IPS DF 19.7 (cell line): ENCODE data around the gene TAGLN3.

Experiments used
- DNase-seq: peaks from one replicate; pipeline ENCODE4 v3.0.0-alpha.2; 2013; ENCODE audit warnings: low read depth, low spot score

Gene TAGLN3

DNA sequence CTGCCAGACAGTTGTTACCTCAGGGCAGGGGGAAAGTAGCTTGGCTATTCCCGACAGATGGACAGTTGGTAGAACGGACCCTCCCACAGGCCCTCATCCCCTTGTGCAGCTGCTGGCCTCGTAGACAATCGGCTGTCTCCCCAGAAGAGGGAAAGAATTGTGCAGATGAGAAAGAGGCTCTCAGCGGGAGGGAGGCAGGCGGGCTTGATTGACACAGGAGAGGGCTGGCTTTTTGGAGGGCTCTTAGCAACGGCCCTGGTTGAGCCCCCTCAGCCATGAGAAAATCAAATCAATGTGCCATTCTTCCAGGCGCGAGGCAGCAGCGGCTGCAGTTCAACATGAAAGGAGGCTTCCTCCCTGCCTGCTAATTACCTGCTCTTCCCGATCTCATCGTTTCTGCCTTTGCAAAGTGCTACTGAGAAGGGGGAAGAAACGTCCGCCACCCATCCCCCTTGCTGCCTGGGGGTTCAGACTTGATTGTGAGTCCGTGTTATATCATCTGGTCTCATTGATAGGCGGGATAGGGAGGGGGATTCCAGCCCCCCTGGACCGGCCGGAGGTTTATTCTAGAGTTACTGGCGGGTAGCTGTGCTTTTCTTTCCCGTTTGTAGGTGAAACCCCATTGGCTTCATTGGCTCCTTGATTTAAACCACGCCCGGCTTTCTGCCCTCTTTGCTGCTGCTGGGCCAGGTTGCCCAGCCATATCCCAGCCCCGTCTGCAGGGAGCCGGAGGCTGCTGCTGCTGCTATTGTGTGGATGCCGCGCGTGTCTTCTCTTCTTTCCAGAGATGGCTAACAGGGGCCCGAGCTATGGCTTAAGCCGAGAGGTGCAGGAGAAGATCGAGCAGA lies at the start of gene TAGLN3:
TAGLN3 (plus strand) TSS at position 287 of the 848 bp plus-strand sequence; CDS start at position 788, 501 bp downstream.
- DNase-seq: no peak

DNA sequence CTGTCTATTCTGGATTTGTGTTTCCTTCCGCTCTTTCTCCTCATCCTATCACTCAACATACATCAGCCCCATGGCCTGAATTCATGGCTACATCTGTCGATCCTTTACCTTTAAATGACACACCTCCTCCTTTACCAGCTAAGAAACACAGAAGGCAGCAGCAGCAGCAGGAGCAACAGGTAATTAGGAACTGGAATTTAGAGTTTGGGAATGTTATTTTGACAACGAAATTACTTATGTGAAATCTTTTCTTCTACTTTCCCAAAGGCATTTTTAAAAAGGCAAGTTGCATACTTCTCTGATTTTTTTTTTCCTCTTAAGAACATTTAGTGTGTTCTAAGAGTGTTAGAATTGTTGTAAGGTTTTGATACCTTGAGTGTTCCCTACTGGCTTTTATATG lies 49.0 kb upstream of the TAGLN3 start:
- DNase-seq: no peak

DNA sequence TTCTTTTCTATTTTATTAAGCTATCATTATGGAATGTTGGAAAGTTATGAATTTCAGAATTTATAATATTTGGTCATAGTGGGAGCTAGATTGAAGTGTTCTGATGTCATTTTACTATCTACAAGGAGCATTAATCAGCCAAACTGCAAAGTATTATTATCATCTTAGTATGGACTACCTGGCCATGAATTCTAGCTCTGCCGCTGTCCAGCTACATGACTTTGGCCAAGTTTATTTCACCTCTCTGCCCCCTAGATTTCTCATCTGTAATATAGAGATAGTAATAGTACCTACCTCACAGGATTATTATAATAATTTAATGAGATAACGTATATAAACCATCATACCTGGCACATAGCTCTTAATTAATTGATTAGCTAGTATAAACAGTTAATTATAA lies 47.7 kb upstream of the TAGLN3 start:
- no peak for DNase-seq

GRCh38 chr3:111952086-111952485 lies 46.6 kb upstream of the TAGLN3 start:
- no peak for DNase-seq

DNA sequence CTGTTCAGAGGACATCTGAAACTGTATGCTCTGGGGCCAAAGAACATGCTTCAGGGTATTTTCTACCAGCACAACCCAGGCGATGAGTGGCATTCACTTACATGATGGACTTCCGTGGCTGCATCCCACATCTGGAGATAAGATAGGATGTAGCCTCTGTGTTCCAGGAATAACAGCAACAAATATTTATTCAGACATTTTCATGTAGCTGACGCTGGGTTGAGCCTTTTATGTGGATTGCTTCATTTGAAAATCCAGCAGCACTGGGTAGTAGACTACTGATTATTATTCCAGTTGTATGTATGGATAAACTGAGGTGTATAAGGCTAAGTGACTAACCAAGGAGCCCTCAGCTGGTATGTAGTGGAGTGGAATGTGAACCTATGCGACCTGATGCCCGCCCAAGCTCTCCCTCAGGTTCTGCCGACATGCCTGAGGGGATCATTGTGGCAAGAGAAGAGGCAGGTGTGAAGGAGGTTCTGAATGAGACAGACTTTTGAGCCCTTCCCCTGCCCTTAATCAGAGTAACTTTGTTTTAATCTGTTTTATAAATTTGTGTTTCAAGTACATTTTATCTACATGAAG lies 45.8 kb upstream of the TAGLN3 start:
- DNase-seq: no peak

GRCh38 chr3:111954228-111954990 lies 44.3 kb upstream of the TAGLN3 start:
- DNase-seq: no peak

- DNase-seq: no peak
These were observed 42.8 kb upstream of the TAGLN3 start for GRCh38 chr3:111955876-111956275.

GRCh38 chr3:111956449-111956848 lies 42.3 kb upstream of the TAGLN3 start:
- DNase-seq: no peak

DNA sequence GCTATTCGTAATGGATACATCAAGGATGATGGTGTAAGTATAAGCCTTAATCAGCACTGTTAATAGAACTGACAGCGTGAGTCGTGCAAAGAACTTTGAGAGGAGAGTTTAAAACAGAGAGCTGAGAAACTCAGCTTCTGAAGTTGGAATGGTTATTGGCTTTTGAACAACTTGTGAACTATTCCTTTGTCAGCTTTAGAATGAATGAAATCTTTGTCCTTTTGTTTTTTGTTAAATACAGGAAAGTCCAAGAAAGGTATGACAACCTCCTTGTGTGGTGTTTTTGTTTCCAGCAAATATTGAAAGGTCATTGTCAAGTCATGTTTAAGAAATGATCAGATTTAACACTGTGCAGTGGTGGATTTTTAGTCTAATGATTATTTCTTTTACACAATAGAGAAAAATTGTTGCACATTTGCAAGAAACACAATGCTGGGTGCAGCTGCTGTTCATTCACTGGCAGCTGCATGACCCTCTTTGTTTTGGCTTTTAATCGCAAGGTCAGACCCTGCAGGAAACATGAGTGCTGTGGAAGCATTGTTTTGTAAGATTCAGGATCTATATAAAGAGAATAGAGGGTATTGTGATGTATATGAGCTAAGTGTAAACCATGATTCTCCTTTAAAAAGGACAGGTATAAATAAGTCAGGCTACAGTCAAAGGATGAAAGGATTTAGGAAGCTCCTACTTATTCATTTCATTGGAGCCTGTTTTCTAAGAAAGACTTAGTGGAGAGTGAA lies 41.6 kb upstream of the TAGLN3 start:
- no peak for DNase-seq

DNA sequence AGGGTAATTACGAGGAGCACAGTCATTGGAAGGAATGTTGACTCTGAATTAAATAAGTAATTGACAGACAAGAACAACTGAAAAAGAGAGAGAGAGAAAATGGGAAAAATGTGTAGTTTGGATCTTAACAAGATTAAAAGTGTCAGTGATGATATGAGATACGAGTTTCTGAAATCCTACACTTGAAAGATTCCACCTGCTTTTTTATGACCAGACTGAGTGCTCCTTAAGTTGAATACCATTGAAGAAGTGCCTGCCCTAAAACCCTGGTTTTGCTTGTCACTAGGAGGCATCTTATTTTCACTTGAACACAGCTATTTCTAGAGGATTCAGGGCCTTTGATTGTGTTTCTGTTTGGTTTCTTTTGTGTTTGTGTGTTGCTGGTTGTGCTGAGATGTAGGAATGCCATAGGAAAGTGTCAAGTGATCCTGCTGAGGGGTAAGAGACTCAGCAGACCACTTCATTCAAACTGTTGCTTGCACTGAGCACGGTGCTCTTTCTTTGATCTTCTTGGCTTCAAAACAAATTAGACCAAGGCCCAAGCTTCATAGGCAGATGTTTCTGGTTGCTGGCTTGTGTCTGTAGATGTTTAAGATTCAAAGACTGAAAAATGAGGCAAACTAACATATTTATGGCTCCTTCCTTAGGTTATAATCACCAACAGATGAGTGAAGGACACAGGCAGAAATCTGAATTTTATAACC lies 37.1 kb upstream of the TAGLN3 start:
- no peak for DNase-seq

GRCh38 chr3:111963424-111963823 lies 35.3 kb upstream of the TAGLN3 start:
- no peak for DNase-seq

DNA sequence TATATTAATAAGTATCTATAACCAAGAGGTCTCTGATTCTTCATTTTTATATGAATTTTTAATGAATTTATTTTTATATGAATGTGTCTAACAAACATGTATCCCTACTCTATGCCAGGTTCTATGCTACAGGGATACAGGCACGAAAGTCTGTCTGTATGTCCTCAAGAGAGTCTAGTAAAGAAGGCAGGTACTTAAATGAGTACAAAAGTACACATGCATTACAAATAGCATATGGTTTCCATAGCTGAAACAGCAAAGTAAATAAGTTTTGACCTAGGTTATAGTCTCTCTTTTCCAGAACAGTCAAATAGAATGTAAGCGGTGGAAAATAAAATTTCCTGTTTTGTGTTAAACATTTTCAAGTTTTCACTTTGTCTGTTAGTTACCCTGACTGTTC lies 33.2 kb upstream of the TAGLN3 start:
- no peak for DNase-seq

GRCh38 chr3:111967068-111967467 lies 31.7 kb upstream of the TAGLN3 start:
- DNase-seq: no peak

DNA sequence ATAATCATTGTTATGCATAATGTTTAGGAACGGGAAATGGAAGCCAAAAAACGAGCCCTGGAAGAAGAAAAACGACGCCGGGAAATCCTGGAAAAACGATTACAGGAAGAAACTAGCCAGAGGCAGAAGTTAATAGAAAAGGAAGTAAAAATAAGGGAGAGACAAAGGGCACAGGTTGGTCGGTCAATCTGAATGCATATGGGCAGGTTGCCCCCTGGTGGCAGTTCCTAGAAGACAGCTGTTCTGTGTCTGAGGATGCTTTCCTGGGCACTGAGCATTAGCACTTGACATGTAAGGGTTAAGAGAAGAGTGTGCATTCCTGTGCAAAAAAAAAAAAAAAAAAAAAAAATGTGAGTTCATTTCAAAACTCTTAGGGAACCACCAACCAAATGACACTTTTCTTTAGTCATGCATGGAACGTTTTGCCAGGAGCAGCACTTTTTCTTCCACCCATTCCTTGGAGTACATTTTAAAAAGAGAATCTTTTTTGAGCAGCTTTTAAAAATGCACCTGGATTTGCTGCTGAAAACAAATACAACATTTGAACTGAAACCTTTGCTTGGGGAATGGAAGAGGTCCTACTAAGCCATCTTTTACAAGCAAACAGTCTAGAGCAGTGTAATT lies 31.0 kb upstream of the TAGLN3 start:
- no peak for DNase-seq

DNA sequence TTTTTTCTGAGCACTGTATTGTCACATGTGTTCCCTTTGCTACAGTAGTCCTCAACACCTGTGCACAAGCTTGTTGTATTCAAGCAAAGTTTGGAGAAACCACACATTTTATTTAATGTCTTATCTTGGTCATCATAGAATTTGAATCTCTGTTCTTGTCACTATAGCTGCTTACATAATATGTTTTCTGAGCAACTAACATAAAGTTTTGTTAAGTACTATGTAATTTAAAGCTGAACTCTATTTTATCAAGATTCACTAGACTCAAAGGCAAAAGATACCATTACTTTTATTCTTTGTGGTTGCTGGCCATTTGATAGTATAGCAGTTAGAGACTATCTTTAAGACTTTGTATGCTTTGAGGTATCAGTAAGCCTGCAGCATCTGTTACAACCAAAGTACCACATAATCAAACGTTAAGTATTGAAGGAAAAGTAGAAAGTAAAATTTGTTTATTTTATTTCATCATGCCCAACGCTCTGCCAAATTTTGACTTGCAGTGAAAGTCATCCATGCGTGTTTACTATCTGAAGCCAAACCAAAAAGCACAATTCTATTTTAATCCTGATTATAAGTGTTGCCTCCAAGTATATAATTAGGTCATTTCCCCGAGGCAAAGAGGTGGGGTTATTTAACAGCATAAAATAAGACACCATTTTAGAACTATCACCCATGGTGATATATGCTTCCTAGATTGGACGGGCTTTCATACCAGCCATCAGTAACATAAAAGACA lies 30.2 kb upstream of the TAGLN3 start:
- DNase-seq: no peak

GRCh38 chr3:111970376-111970775 lies 28.3 kb upstream of the TAGLN3 start:
- DNase-seq: no peak

GRCh38 chr3:111971533-111972130 lies 27.1 kb upstream of the TAGLN3 start:
- DNase-seq: no peak

DNA sequence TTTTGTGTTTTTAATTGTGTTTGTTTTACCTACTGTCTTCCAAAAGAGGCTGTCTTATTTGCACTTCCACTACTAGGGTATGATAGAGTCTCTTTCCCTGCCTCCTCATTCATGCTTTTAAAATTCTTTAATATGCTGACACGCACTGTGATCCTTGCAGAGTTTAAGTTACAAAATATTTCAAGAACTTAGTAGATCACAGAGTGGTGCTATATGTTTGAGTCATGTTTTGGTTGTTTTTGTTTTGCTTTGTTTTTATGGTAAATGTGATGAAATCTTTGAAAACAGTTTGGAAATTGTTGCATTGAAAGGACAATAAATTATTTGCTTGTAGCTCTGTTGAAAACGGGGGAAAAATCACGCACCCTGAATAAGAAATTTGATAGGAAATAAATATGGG lies 25.8 kb upstream of the TAGLN3 start:
- no peak for DNase-seq

DNA sequence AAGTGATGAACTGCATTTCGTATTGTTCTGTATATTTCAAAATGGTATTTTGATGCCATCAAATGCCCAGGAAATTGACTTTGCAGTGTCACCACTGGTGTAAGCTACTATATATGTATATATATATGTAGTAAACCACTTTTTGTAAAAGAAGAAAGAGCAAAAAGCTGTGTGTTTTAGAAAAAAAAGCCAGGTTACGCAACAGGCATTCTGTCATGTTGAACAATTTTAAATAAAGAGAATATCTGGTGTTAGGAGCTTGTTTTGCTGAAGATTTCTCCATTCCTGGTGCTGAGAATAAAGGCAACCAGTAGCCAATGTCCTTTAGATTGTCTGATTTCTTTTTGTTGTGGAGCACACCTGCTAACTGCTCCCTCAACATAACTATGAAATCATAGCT lies 23.6 kb upstream of the TAGLN3 start:
- DNase-seq: no peak

GRCh38 chr3:111976254-111976653 lies 22.5 kb upstream of the TAGLN3 start:
- DNase-seq: no peak
